Measurements from ENCODE around the gene JAZF1. TPM values are rescaled to one million over a fixed set of nuclear protein-coding genes. Genes with fewer than 3 reads are reported as not detected.
"Not testable (repeated sequence)": the region's sequence is repeated elsewhere in the genome, so short reads cannot be mapped to it uniquely, and the experiment has no call there.

JAZF1 gene
- polyA plus RNA-seq, 1 experiment = 18.0 TPM

- no peaks in the 10 kb centered on the region for H3K27me3 ChIP-seq (ENCODE audit: control insufficient read depth, insufficient read depth, low read length)
Measured at GRCh38 chr7:27929127-27929526, 251.5 kb downstream of the JAZF1 start.

GRCh38 chr7:27928001-27928400 lies 252.6 kb downstream of the JAZF1 start:
- CTCF ChIA-PET = interaction anchor here (0.8 to 2.1 kb wide), 4 partner anchors 11 to 732 kb away, joined by 3 to 6 read pairs (median 4); no protein-coding TSS in a partner anchor
- Histone ChIP-seq H3K27me3 (ENCODE audit: control insufficient read depth, insufficient read depth, low read length) (no peaks in the 10 kb centered on the region), H3K9me3 (ENCODE audit: control insufficient read depth, insufficient read depth, low read length) (no peaks in the 10 kb centered on the region), H3K27ac (ENCODE audit: low read depth, low read length) (no peak overlapping the region), H3K4me3 (ENCODE audit: low read depth, low read length) (no peak overlapping the region)
- POLR2A ChIA-PET = no interaction called here
- DNase-seq (ENCODE audit: low read depth, low spot score) = no peak
- no peak for TF ChIP-seq CTCF (IDR thresholded peaks at IDR 0.05; ENCODE audit: low read depth, low read length)

More at GRCh38 chr7:27929127-27929526, 251.5 kb downstream of the JAZF1 start:
- ChIA-PET POLR2A (no interaction called here), CTCF (interaction anchor here (0.9 to 2.1 kb wide), 3 partner anchors 10 to 733 kb away, joined by 3 to 6 read pairs (median 3); no protein-coding TSS in a partner anchor)
- Histone ChIP-seq H3K4me3 (ENCODE audit: low read depth, low read length) (no peak overlapping the region), H3K27ac (ENCODE audit: low read depth, low read length) (no peak overlapping the region), H3K9me3 (ENCODE audit: control insufficient read depth, insufficient read depth, low read length) (no peaks in the 10 kb centered on the region)
- DNase-seq (ENCODE audit: low read depth, low spot score) = no peak
- no peak for TF ChIP-seq CTCF (IDR thresholded peaks at IDR 0.05; ENCODE audit: low read depth, low read length)

GRCh38 chr7:27925573-27926201 lies 254.9 kb downstream of the JAZF1 start:
- Histone ChIP-seq H3K9me3 (ENCODE audit: control insufficient read depth, insufficient read depth, low read length) (no peaks in the 10 kb centered on the region), H3K4me3 (ENCODE audit: low read depth, low read length) (no peak overlapping the region), H3K27ac (ENCODE audit: low read depth, low read length) (no peak overlapping the region), H3K27me3 (ENCODE audit: control insufficient read depth, insufficient read depth, low read length) (no peaks in the 10 kb centered on the region)
- TF ChIP-seq CTCF (IDR thresholded peaks at IDR 0.05; ENCODE audit: low read depth, low read length) = no peak
- ChIA-PET POLR2A (no interaction called here), CTCF (interaction anchor here (1.6 kb wide), 1 partner anchor 730 kb away, joined by 5 read pairs; no protein-coding TSS in a partner anchor)
- no peak for DNase-seq (ENCODE audit: low read depth, low spot score)

- CTCF ChIA-PET = interaction anchor here (1.5 kb wide), 1 partner anchor 97 kb away, joined by 7 read pairs; no protein-coding TSS in a partner anchor
- no peak for DNase-seq (ENCODE audit: low read depth, low spot score)
- H3K4me3 ChIP-seq (ENCODE audit: low read depth, low read length) = no peak overlapping the region
- H3K9me3 ChIP-seq (ENCODE audit: control insufficient read depth, insufficient read depth, low read length) = no peaks in the 10 kb centered on the region
- no peaks in the 10 kb centered on the region for H3K27me3 ChIP-seq (ENCODE audit: control insufficient read depth, insufficient read depth, low read length)
- no peak for TF ChIP-seq CTCF (IDR thresholded peaks at IDR 0.05; ENCODE audit: low read depth, low read length)
- POLR2A ChIA-PET = no interaction called here
- no peak overlapping the region for H3K27ac ChIP-seq (ENCODE audit: low read depth, low read length)
Measured at GRCh38 chr7:27923642-27923980, 257.0 kb downstream of the JAZF1 start.

- H3K9me3 ChIP-seq (ENCODE audit: control insufficient read depth, insufficient read depth, low read length) = no peaks in the 10 kb centered on the region
- TF ChIP-seq CTCF (IDR thresholded peaks at IDR 0.05; ENCODE audit: low read depth, low read length) = no peak
- POLR2A ChIA-PET = no interaction called here
Measured at GRCh38 chr7:27922907-27923641, 257.5 kb downstream of the JAZF1 start.

GRCh38 chr7:27922389-27922788 lies 258.2 kb downstream of the JAZF1 start:
- H3K27me3 ChIP-seq (ENCODE audit: control insufficient read depth, insufficient read depth, low read length); POLR2A ChIA-PET; H3K9me3 ChIP-seq (ENCODE audit: control insufficient read depth, insufficient read depth, low read length); DNase-seq (ENCODE audit: low read depth, low spot score); H3K27ac ChIP-seq (ENCODE audit: low read depth, low read length); H3K4me3 ChIP-seq (ENCODE audit: low read depth, low read length): not testable (repeated sequence)
- CTCF ChIA-PET = interaction anchor here (0.6 to 6.3 kb wide), 4 partner anchors 171 to 727 kb away, joined by 3 to 68 read pairs (median 3); no protein-coding TSS in a partner anchor

More at GRCh38 chr7:27922907-27923641, 257.5 kb downstream of the JAZF1 start:
- CTCF ChIA-PET = interaction anchor here (1.0 to 6.3 kb wide), 2 partner anchors 171 to 727 kb away, joined by 3 to 68 read pairs; no protein-coding TSS in a partner anchor
- H3K4me3 ChIP-seq (ENCODE audit: low read depth, low read length) = no peak overlapping the region
- no peak for DNase-seq (ENCODE audit: low read depth, low spot score)
- H3K27ac ChIP-seq (ENCODE audit: low read depth, low read length) = no peak overlapping the region
- no peaks in the 10 kb centered on the region for H3K27me3 ChIP-seq (ENCODE audit: control insufficient read depth, insufficient read depth, low read length)

All from AG04450 (cell line).